GM18511 (cell line): Measurements from ENCODE around the gene C1QBP.
A peak's percentile ranks its signal among the peaks of the same experiment; 100 is the strongest.
"Not testable (repeated sequence)": the region's sequence is repeated elsewhere in the genome, so short reads cannot be mapped to it uniquely, and the experiment has no call there.

Experiments
- ATAC-seq: cut with Tn5 transposase; IDR thresholded peaks from one replicate; pipeline ENCODE4 v1.9.1; 2021; ENCODE audit warnings: mild to moderate bottlenecking, moderate library complexity; ENCODE audit not compliant: unreplicated experiment

The C1QBP gene, protein sequence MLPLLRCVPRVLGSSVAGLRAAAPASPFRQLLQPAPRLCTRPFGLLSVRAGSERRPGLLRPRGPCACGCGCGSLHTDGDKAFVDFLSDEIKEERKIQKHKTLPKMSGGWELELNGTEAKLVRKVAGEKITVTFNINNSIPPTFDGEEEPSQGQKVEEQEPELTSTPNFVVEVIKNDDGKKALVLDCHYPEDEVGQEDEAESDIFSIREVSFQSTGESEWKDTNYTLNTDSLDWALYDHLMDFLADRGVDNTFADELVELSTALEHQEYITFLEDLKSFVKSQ

GRCh38 chr17:5438716-5439445, at the start of gene C1QBP:
Gene C1QBP (minus strand): TSS chr17:5439155. CDS start chr17:5439073, 82 bp downstream.
- ATAC-seq = peak; percentile 73

DNA sequence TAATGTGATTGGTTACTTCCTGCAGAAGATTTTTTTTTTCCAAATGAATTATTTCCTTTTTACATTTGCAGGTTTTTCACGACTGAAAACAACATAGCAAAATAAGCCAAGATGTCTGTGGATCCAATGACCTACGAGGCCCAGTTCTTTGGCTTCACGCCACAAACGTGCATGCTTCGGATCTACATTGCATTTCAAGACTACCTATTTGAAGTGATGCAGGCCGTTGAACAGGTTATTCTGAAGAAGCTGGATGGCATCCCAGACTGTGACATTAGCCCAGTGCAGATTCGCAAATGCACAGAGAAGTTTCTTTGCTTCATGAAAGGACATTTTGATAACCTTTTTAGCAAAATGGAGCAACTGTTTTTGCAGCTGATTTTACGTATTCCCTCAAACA, 49.8 kb upstream of the C1QBP start:
- ATAC-seq = no peak

GRCh38 chr17:5486206-5487124, 47.5 kb upstream of the C1QBP start, which contains the start of gene MIS12:
Gene MIS12 (plus strand): TSS chr17:5486566. CDS start chr17:5488863, 2,297 bp downstream.
- peak; percentile 84 for ATAC-seq

- peak; percentile 30 for ATAC-seq
These were observed 46.6 kb upstream of the C1QBP start, which contains the start of gene DERL2 for GRCh38 chr17:5485270-5486205. Gene DERL2 (minus strand): TSS chr17:5486178. CDS start chr17:5486161, 17 bp downstream.

DNA sequence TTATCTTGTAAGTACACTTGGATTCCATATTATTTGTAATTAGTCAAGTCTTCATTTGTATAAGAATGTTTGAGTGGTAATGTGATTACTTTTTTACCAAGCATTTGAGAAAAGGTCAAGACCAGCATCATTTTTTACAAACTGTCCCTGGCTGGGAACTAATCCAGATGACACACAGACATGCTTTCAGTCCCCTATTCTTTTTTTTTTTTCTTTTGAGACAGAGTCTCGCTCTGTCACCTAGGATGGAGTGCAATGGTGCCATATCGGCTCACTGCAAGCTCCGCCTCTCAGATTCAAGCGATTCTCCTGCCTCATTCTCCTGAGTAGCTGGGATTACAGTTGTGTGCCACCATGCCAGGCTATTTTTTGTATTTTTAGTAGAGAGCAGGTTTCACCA, 42.5 kb upstream of the C1QBP start:
- ATAC-seq = no peak

DNA sequence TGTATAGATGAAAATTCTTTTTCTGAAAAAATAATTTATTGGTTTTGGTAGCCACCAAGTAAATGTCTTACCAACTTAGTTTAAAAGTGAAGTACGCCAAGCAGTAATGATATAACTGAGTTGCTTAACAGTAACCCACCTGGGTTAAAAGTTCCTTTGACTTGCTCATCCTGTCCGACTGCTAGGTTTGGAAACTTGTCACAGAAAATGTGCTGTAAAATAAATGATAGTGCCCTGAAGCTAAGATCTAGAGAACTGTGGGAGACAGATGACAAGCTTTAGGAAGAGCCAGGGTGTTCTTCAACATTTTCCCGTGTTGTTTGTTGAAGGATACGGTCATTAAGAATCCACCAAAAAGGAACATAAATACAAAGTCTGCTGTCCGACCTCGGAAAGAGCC, 42.0 kb upstream of the C1QBP start:
- ATAC-seq = no peak

DNA sequence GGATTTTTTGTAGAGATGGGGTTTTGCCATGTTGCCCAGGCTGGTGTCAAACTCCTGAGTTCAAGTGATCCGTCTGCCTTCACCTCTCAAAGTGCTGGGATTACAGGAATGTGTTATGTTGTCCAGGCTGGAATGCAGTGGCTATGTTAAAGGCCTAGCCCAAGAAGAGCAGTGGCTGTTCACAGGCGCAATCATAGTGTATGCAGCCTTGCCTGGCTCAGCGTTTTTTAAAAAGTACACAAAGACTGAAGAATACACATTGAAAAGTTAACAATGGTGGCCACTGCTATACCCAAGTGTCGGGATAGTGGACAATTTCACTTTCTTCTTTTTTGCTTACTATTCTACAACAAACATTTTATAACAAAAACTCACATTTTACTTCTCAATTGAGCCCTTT, 40.0 kb upstream of the C1QBP start:
- no peak for ATAC-seq

GRCh38 chr17:5473906-5474305, 35.0 kb upstream of the C1QBP start:
- no peak for ATAC-seq

GRCh38 chr17:5472511-5472910, 33.6 kb upstream of the C1QBP start:
- no peak for ATAC-seq

GRCh38 chr17:5468075-5468473, 29.1 kb upstream of the C1QBP start:
- ATAC-seq = no peak

DNA sequence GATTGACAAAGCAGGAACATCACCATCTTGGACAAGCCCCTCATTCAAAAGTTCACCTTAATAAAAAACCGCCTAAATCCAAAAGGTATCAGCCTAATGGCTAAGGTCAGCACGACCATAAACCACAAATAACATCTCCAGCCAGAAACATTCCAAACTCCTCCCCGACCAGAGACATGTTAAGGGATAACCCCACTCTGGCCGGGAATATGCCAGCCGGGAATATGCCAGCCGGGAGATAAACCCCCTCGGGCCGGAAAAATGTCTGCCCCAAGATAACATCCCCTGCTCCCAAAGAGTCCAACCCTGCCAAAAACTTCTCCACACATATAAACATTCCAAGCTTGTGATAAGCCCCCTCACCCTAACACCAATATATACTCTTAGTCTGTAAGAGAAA, 28.5 kb upstream of the C1QBP start:
- no peak for ATAC-seq

- ATAC-seq = no peak
These were observed 27.3 kb upstream of the C1QBP start for GRCh38 chr17:5466295-5466694.

DNA sequence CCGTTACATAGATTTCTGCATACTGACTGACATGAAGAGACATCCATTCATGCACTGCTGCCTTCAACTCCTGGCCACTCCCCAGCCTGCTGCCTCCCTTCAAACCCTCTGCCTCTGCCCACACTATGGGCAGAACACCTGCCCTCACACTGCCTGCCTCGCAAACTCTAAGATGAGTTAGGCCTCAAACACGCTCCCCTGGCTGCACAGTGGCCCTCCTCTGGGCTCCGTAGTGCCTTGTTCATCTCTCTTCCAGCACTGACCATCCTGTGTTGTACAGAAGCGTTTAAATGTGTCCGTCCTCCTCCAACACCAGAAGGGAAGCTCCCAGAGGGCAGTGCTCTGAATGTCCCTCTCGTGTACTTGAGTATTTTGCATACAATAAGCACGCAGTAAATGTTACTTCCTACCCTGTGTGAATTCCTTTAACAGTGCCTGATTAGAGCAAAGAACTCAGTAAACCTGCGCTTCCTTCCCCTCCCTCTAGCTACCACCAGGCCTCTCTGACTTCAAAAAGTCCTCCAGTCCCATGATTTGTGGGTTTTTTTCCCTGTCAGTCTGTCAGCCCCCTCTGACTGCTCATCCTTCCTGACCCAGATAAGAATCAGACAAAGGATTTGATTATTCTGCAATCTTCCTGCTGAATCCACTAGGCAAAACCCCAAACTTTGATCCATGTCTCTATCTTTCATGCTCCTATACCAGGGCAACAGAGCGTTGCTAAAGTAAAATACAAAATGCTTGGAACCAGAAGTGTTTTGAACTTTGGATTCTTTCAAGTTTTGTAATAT, 26.0 kb upstream of the C1QBP start:
- ATAC-seq = no peak

GRCh38 chr17:5446786-5447185, 7.8 kb upstream of the C1QBP start:
- ATAC-seq = no peak

GRCh38 chr17:5444209-5444608, 5.3 kb upstream of the C1QBP start:
- no peak for ATAC-seq

GRCh38 chr17:5443728-5444127, 4.8 kb upstream of the C1QBP start:
- ATAC-seq = no peak

DNA sequence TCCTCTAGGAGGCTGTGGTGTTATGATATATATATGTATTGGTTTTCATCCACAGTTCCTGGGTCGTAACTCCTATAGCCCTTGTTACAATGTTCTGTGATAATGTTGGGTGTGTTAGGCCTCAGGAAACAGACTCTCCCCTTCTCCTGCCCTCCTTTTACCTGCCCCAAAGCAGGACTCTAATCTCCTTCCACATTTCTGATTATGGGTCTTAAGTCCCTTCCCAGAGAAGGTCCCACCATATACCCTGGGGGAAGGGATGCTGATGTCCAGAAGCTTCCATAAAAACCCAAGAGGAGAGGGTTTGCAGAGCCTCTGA, 450 bp upstream of the C1QBP start:
- ATAC-seq = no peak

- ATAC-seq = no peak
These were observed 1.1 kb downstream of the C1QBP start for GRCh38 chr17:5437721-5438317.

- not testable (repeated sequence) for ATAC-seq
These were observed 3.1 kb downstream of the C1QBP start for GRCh38 chr17:5435781-5436315.
